PFSK-1 (cell line): ENCODE results near the gene GPD1.

Experiments
- FOXP2 ChIP-seq: optimal IDR thresholded peaks from 2 replicates; pipeline ENCODE3; 2011; ENCODE audit warnings: borderline replicate concordance, control low read depth, inconsistent platforms; ENCODE audit not compliant: insufficient read depth; ENCODE audit errors: extremely low read length, extremely low read depth
- POLR2AphosphoS5 ChIP-seq: IDR thresholded peaks from 2 replicates; pipeline ENCODE4 v1.6.1; 2012; ENCODE audit warnings: low read depth, mild to moderate bottlenecking, control low read depth, low read length, moderate library complexity
- REST ChIP-seq, 2 experiments: IDR thresholded peaks; 2 replicates each; pipeline versions ENCODE4 v1.6.1 to v1.8.0; 2011 to 2012; ENCODE audit warnings: low read depth in 2 of 2, low read length in 2 of 2, control low read depth in 1 of 2, inconsistent platforms in 1 of 2, mild to moderate bottlenecking in 1 of 2, moderate library complexity in 1 of 2; ENCODE audit not compliant: insufficient read depth in 1 of 2
- SIN3A ChIP-seq: IDR thresholded peaks from 2 replicates; pipeline ENCODE4 v1.6.1; 2012; ENCODE audit warnings: mild to moderate bottlenecking, low read length, moderate library complexity, borderline replicate concordance; ENCODE audit not compliant: insufficient read depth
- TAF1 ChIP-seq: IDR thresholded peaks from 2 replicates; pipeline ENCODE4 v1.6.1; 2012; ENCODE audit warnings: low read length, control low read depth, borderline replicate concordance; ENCODE audit not compliant: insufficient read depth

The GPD1 gene

GRCh38 chr12:50087151-50087550 is 16.7 kb upstream of the GPD1 start:
- no peak for TF ChIP-seq FOXP2
- TF ChIP-seq POLR2AphosphoS5 = no peak
- TF ChIP-seq SIN3A = no peak
- no peak for TF ChIP-seq REST (IDR thresholded peaks at IDR 0.05; ENCODE audit: insufficient read depth in 1 of 2, low read depth in 2 of 2, low read length in 2 of 2)
- no peak for TF ChIP-seq TAF1

DNA sequence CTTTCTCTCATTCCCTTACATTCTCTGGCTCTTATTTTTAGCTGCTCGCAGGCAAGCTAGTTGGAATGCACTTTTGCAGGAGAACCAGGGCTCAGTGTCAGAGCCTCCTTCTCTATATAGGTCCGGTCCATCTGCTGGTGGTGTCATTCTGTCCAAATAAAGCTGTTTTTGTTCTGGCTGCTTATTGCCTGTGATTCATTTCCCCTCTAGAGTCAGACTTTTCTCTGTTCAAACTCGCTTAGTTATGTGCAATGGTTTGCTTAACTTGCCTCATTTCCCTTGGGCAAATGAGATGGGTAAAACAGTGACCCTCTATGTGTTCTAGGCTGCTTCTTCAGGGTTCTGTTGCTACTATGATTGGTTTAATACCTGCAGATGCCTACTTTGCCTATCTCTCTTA is 15.8 kb upstream of the GPD1 start:
- TF ChIP-seq FOXP2 (no peak), TAF1 (no peak), SIN3A (no peak), REST (IDR thresholded peaks at IDR 0.05; ENCODE audit: insufficient read depth in 1 of 2, low read depth in 2 of 2, low read length in 2 of 2) (no peak)

DNA sequence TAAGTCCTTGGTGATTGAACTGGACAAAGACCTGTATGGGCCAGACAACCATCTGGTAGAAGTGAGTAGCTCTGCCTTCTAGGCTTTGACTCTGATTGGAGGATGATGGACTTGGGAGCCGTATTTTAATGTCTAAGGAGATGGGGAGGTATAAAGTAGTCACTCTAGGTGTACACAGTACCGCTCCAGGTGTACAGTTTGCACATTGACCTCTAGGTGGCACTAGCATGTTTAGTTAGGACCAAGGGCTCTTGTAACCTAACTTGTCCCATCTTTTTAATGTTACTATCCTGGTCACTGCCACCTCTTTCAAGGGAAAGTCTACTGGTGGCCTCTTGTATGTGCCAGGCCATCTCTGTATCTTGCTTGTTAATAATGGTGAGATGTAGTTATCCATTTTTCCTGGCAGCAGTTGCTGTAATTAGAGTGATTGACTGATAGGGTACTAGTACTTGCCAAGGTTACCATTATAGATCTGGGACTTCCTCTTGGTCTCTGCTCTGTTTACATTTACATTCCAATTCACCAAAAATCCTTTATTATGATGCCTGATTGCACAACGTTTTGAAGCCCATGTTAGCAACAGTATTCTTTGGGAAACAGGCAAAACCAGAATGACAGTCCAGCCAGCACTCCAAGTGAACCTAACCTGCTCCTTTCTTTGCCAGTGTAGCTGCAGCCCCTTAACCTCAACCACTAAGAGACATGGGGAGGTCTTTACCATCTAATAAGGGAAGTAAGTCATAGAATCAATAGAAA is 15.1 kb upstream of the GPD1 start:
- TF ChIP-seq FOXP2 = no peak
- no peak for TF ChIP-seq TAF1
- no peak for TF ChIP-seq REST (IDR thresholded peaks at IDR 0.05; ENCODE audit: insufficient read depth in 1 of 2, low read depth in 2 of 2, low read length in 2 of 2)
- TF ChIP-seq POLR2AphosphoS5 = no peak
- TF ChIP-seq SIN3A = no peak

DNA sequence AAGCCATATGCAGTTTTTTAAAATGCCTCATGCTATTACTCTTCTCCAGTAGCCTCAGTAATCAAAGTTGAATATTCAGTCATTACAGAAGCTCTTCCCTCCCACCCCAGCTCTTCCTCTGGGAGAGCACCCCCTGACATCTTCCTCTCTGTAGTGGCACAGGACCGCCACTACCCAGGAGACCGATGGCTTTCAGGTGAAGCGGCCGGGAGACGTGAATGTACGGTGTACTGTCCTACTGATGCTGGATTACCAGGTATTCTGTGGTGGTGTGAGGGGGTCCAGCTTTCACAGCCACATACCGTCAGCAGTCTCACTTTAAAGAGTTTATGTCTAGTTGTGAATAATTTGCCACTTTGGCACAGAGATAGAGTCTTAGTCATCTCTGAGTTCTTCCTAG is 14.1 kb upstream of the GPD1 start:
- TF ChIP-seq POLR2AphosphoS5 = no peak
- TF ChIP-seq FOXP2 = no peak
- TF ChIP-seq TAF1 = no peak
- no peak for TF ChIP-seq REST (IDR thresholded peaks at IDR 0.05; ENCODE audit: insufficient read depth in 1 of 2, low read depth in 2 of 2, low read length in 2 of 2)
- TF ChIP-seq SIN3A = no peak

DNA sequence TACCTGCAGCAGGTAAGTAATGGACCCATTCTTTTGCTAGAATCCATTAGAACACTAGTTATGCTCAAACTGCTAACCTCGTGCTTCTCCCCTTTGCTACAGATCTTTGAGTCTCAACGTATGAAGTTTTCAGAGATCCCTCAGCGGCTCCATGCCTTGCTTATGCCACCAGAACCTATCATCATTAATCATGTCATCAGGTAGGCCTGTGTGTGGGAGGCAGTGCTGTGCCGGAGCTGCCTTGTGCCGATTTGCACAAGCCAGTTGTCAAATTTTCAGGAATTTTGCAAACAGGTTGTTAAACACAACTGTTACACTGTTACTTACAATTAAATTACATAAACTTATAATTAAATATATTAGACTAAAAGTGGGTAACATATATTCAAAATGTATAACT is 13.4 kb upstream of the GPD1 start:
- no peak for TF ChIP-seq TAF1
- no peak for TF ChIP-seq POLR2AphosphoS5
- TF ChIP-seq REST (IDR thresholded peaks at IDR 0.05; ENCODE audit: insufficient read depth in 1 of 2, low read depth in 2 of 2, low read length in 2 of 2) = no peak
- TF ChIP-seq SIN3A = no peak
- no peak for TF ChIP-seq FOXP2
